Endothelial cell (in vitro differentiated cells): ENCODE results near the gene STXBP3. TPM values are rescaled to one million over a fixed set of nuclear protein-coding genes. Genes with fewer than 3 reads are reported as not detected.

Experiments
- DNase-seq: peaks from one replicate; pipeline ENCODE4 v3.0.0; 2021; ENCODE audit warnings: low spot score
- H3K27ac Mint-ChIP-seq: one replicate; pipeline ENCODE4 v1.8.0; 2021; ENCODE audit warnings: mixed read lengths, inconsistent platforms; ENCODE audit not compliant: unreplicated experiment
- H3K27me3 Mint-ChIP-seq: one replicate; pipeline ENCODE4 v1.8.0; 2021; ENCODE audit warnings: mild to moderate bottlenecking, moderate library complexity, mixed read lengths, inconsistent platforms; ENCODE audit not compliant: unreplicated experiment
- H3K36me3 Mint-ChIP-seq: one replicate; pipeline ENCODE4 v1.8.0; 2021; ENCODE audit warnings: mild to moderate bottlenecking, low read depth, mixed read lengths, inconsistent platforms; ENCODE audit not compliant: unreplicated experiment
- H3K4me1 Mint-ChIP-seq: one replicate; pipeline ENCODE4 v1.8.0; 2021; ENCODE audit warnings: mild to moderate bottlenecking, mixed read lengths, inconsistent platforms; ENCODE audit not compliant: unreplicated experiment
- H3K4me3 Mint-ChIP-seq: one replicate; pipeline ENCODE4 v1.8.0; 2021; ENCODE audit warnings: mild to moderate bottlenecking, mixed read lengths, inconsistent platforms; ENCODE audit not compliant: unreplicated experiment
- H3K9me3 Mint-ChIP-seq: one replicate; pipeline ENCODE4 v1.8.0; 2021; ENCODE audit warnings: mixed read lengths, inconsistent platforms; ENCODE audit not compliant: unreplicated experiment
- CTCF ChIP-seq: fragments of 200-600 bp; sonication (generic); IDR thresholded peaks from one replicate; pipeline ENCODE4 v1.5.0; 2021; ENCODE audit warnings: antibody characterized with exemption; ENCODE audit not compliant: unreplicated experiment
- total RNA-seq: library from RNA; stranded (reverse); fragmentation: NEBNext Ultra II Directional; extraction: Animal tissue kit (Norgen Biotek cat#: 25700); gene quantifications from one replicate; pipeline ENCODE4 v1.2.1, GENCODE V29; 2021; ENCODE audit not compliant: unreplicated experiment

Gene STXBP3
- total RNA-seq, 1 donor from 2014 or later = 44.8 TPM

- Mint-ChIP-seq H3K27ac (no peak overlapping the region), H3K36me3 (no peaks in the 10 kb centered on the region), H3K4me1 (peaks cover 9% of the 10 kb centered on the region)
These were observed 24.2 kb upstream of the STXBP3 start for GRCh38 chr1:108722292-108722691.

GRCh38 chr1:108725906-108726305 lies 20.6 kb upstream of the STXBP3 start:
- no peak overlapping the region for H3K4me3 Mint-ChIP-seq
- DNase-seq = no peak
- H3K9me3 Mint-ChIP-seq = no peaks in the 10 kb centered on the region
- H3K27me3 Mint-ChIP-seq = peaks cover 4% of the 10 kb centered on the region
- TF ChIP-seq CTCF = no peak
- no peaks in the 10 kb centered on the region for H3K36me3 Mint-ChIP-seq
- H3K4me1 Mint-ChIP-seq = peaks cover 4% of the 10 kb centered on the region
- no peak overlapping the region for H3K27ac Mint-ChIP-seq

More at GRCh38 chr1:108722292-108722691, 24.2 kb upstream of the STXBP3 start:
- Mint-ChIP-seq H3K27me3 (peaks cover under 1% of the 10 kb centered on the region), H3K9me3 (no peaks in the 10 kb centered on the region), H3K4me3 (no peak overlapping the region)
- no peak for TF ChIP-seq CTCF
- DNase-seq = no peak

- DNase-seq = no peak
These were observed 18.0 kb upstream of the STXBP3 start for GRCh38 chr1:108728327-108728923.

GRCh38 chr1:108729481-108729880 lies 17.0 kb upstream of the STXBP3 start:
- H3K4me1 Mint-ChIP-seq = no peaks in the 10 kb centered on the region
- DNase-seq = no peak
- H3K27ac Mint-ChIP-seq = no peak overlapping the region
- H3K4me3 Mint-ChIP-seq = no peak overlapping the region
- no peak for TF ChIP-seq CTCF
- peaks cover 4% of the 10 kb centered on the region for H3K27me3 Mint-ChIP-seq
- H3K36me3 Mint-ChIP-seq = no peaks in the 10 kb centered on the region
- H3K9me3 Mint-ChIP-seq = no peaks in the 10 kb centered on the region

More at GRCh38 chr1:108728327-108728923, 18.0 kb upstream of the STXBP3 start:
- no peaks in the 10 kb centered on the region for H3K4me1 Mint-ChIP-seq
- H3K4me3 Mint-ChIP-seq = no peak overlapping the region
- no peaks in the 10 kb centered on the region for H3K9me3 Mint-ChIP-seq
- no peaks in the 10 kb centered on the region for H3K36me3 Mint-ChIP-seq
- H3K27me3 Mint-ChIP-seq = peaks cover 4% of the 10 kb centered on the region
- TF ChIP-seq CTCF = no peak
- H3K27ac Mint-ChIP-seq = no peak overlapping the region

GRCh38 chr1:108732398-108732797 lies 14.1 kb upstream of the STXBP3 start:
- no peak for DNase-seq
- H3K27ac Mint-ChIP-seq = no peak overlapping the region
- no peaks in the 10 kb centered on the region for H3K4me1 Mint-ChIP-seq
- no peaks in the 10 kb centered on the region for H3K36me3 Mint-ChIP-seq
- no peak for TF ChIP-seq CTCF
- H3K9me3 Mint-ChIP-seq = no peaks in the 10 kb centered on the region
- no peak overlapping the region for H3K4me3 Mint-ChIP-seq
- H3K27me3 Mint-ChIP-seq = peaks cover 4% of the 10 kb centered on the region
